Neuron (in vitro differentiated cells): ENCODE data around the gene ST3GAL2.

ENCODE experiments used
- H2AFZ ChIP-seq: one replicate; pipeline ENCODE4 v1.6.1; 2013; ENCODE audit warnings: low read depth, mild to moderate bottlenecking, inconsistent platforms, low read length, moderate library complexity
- H3K27me3 ChIP-seq: one replicate; pipeline ENCODE4 v1.6.1; 2013; ENCODE audit warnings: low read length; ENCODE audit not compliant: insufficient read depth
- H3K36me3 ChIP-seq: one replicate; pipeline ENCODE4 v1.6.1; 2013; ENCODE audit warnings: low read length; ENCODE audit not compliant: insufficient read depth
- H3K4me1 ChIP-seq: one replicate; pipeline ENCODE4 v1.6.1; 2013; ENCODE audit warnings: low read length; ENCODE audit not compliant: insufficient read depth
- H3K4me3 ChIP-seq: 2 replicates; pipeline ENCODE4 v1.5.1; 2013; ENCODE audit warnings: mild to moderate bottlenecking, low read length, moderate library complexity
- H3K9me3 ChIP-seq: one replicate; pipeline ENCODE4 v1.6.1; 2013; ENCODE audit warnings: low read length

The ST3GAL2 gene

GRCh38 chr16:70438969-70439862 lies at the start of gene ST3GAL2:
Gene ST3GAL2 (minus strand): TSS chr16:70439100. CDS start chr16:70398530, 40,570 bp downstream.
- peaks cover 6% of the 10 kb centered on the region for H3K36me3 ChIP-seq
- H3K9me3 ChIP-seq: no peaks in the 10 kb centered on the region
- no peaks in the 10 kb centered on the region for H3K27me3 ChIP-seq
- peak within 1 kb of the TSS; percentile 83 for H2AFZ ChIP-seq
- peaks cover 26% of the 10 kb centered on the region for H3K4me1 ChIP-seq
- H3K4me3 ChIP-seq: peak within 1 kb of the TSS; percentile 72

- no peak overlapping the region for H3K4me3 ChIP-seq
- no peaks in the 10 kb centered on the region for H3K27me3 ChIP-seq
- no peaks in the 10 kb centered on the region for H3K4me1 ChIP-seq
- H3K9me3 ChIP-seq: no peaks in the 10 kb centered on the region
- peaks cover 45% of the 10 kb centered on the region for H3K36me3 ChIP-seq
- no peak overlapping the region for H2AFZ ChIP-seq
These were observed 46.0 kb upstream of the ST3GAL2 start for GRCh38 chr16:70484867-70485266.

GRCh38 chr16:70483426-70483825 lies 44.5 kb upstream of the ST3GAL2 start:
- Histone ChIP-seq H3K4me1 (no peaks in the 10 kb centered on the region), H3K4me3 (no peak overlapping the region), H3K36me3 (peaks cover 57% of the 10 kb centered on the region), H3K27me3 (no peaks in the 10 kb centered on the region), H3K9me3 (no peaks in the 10 kb centered on the region), H2AFZ (no peak overlapping the region)

GRCh38 chr16:70482624-70483023 lies 43.7 kb upstream of the ST3GAL2 start:
- peaks cover 57% of the 10 kb centered on the region for H3K36me3 ChIP-seq
- no peaks in the 10 kb centered on the region for H3K27me3 ChIP-seq
- no peak overlapping the region for H3K4me3 ChIP-seq
- H2AFZ ChIP-seq: no peak overlapping the region
- H3K4me1 ChIP-seq: no peaks in the 10 kb centered on the region
- H3K9me3 ChIP-seq: no peaks in the 10 kb centered on the region

GRCh38 chr16:70481929-70482536 lies 43.1 kb upstream of the ST3GAL2 start:
- Histone ChIP-seq H3K36me3 (peaks cover 54% of the 10 kb centered on the region), H3K4me1 (no peaks in the 10 kb centered on the region), H2AFZ (no peak overlapping the region), H3K27me3 (no peaks in the 10 kb centered on the region), H3K4me3 (no peak overlapping the region), H3K9me3 (no peaks in the 10 kb centered on the region)

GRCh38 chr16:70480127-70481105 lies 41.5 kb upstream of the ST3GAL2 start:
- Histone ChIP-seq H3K27me3 (no peaks in the 10 kb centered on the region), H3K9me3 (no peaks in the 10 kb centered on the region), H3K4me3 (no peak overlapping the region), H3K4me1 (no peaks in the 10 kb centered on the region), H3K36me3 (peaks cover 49% of the 10 kb centered on the region), H2AFZ (no peak overlapping the region)

DNA sequence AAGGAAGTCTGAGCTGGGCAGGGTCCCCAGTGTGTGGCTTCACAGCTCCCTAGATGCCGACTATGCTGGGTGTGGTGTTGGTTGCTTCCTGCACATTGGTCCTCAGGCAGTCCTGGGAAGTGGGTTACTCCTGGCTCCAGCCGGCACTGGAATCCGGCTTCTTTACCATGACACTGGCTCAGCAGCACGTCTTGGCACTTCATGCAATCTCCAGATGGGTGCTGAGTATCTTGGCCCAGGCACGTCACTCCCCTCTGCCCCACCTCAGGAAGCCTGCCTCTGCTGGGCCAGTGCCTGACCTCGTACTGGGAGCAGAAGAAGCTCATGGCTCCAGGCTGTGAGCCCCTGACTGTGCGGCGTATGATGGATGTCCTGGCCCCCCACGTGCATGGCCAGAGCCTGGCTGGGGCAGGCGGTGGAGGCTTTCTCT lies 40.0 kb upstream of the ST3GAL2 start:
- Histone ChIP-seq H3K27me3 (no peaks in the 10 kb centered on the region), H3K9me3 (no peaks in the 10 kb centered on the region), H3K4me3 (no peak overlapping the region), H2AFZ (no peak overlapping the region), H3K36me3 (peaks cover 43% of the 10 kb centered on the region), H3K4me1 (no peaks in the 10 kb centered on the region)

DNA sequence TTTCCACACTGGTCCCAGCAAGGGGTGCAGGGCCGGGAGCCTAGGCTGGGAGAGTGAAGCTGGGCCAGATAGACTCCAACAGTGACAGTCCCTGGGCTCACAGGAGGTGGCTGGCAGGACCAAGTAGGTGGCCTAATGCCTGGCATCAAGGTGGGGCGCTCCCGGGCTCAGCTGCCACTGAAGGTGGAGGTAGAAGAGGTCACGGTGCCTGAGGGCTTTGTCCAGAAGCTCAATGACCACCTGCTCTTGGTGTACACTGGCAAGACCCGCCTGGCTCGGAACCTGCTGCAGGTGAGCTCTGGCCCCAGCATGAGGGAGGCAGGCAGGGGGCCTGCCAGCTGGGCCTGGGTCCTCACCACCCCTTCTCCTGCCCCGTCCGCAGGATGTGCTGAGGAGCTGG lies 39.3 kb upstream of the ST3GAL2 start:
- no peaks in the 10 kb centered on the region for H3K9me3 ChIP-seq
- H3K4me3 ChIP-seq: no peak overlapping the region
- H2AFZ ChIP-seq: no peak overlapping the region
- H3K36me3 ChIP-seq: peaks cover 35% of the 10 kb centered on the region
- no peaks in the 10 kb centered on the region for H3K27me3 ChIP-seq
- no peaks in the 10 kb centered on the region for H3K4me1 ChIP-seq

DNA sequence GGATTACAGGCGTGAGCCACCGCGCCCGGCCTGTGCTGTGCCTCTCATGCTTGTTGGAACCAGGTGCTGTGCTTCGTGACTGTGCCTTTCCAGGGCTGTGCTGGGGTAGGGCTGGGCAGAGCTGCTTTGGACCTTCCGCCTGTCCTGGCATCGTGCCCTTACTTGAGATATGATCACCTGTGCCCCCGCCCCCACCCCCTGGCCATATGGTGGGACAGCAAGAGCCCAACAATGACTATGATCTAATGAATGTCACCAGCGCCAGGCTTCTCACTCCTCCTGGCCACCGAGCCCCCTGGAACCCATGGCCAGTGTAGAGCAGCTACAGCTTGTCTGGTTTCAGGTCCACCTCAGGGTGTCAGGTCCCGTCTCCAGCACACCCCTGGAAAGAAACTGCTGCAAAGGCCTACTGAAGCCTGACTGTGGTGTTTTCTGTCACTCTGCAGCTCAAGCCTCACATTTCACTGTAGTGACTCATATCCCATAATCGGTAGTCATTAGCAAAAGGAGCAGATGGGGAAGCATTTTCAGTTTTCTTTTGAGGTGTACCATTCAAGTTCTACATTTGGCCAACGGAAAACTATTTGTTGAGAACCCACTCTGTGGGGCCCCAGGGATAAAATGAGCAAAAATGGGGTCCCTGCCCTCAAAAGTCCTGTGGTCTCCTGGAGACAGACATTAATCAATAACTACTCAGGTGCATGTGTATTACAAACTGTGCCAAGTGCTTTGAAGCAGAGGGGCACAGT lies 37.5 kb upstream of the ST3GAL2 start:
- peaks cover 24% of the 10 kb centered on the region for H3K36me3 ChIP-seq
- no peaks in the 10 kb centered on the region for H3K27me3 ChIP-seq
- no peaks in the 10 kb centered on the region for H3K9me3 ChIP-seq
- H3K4me1 ChIP-seq: no peaks in the 10 kb centered on the region
- H3K4me3 ChIP-seq: no peak overlapping the region
- no peak overlapping the region for H2AFZ ChIP-seq

DNA sequence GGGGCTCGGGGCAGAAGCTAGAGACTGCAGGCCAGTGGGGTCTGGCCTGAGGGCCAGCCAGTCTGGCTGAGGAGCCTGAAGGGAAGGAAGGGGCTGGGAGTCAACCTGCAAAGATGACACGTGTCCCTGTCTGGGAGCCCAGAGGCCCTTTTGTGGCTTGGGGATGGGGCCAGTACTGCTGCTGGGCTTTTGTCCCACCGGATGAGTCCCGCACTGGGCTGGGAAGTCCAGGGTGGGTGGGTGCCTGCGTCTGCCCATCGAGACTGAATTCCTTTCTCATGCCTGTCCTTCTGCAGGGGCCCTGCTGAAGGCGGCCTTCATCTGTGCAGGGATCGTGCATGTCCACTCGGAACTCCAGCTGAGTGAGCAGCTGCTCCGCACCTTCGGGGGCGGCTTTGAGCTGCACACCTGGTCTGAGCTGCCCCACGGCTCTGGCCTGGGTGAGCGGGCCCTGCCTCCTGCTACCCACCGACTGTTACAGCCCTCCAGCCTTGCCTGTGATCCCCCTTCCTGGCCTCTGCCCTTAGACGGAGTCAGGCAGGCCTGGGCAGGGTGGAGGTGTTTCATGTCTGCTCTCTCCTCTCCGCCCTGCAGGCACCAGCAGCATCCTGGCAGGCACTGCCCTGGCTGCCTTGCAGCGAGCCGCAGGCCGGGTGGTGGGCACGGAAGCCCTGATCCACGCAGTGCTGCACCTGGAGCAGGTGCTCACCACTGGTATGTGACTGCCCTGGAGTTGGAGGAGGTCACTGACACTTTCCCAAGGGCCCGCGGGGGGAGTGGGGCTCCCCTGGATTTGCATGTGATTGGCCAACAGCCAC lies 36.4 kb upstream of the ST3GAL2 start:
- Histone ChIP-seq H3K36me3 (peaks cover 16% of the 10 kb centered on the region), H3K4me3 (no peak overlapping the region), H3K27me3 (no peaks in the 10 kb centered on the region), H2AFZ (no peak overlapping the region), H3K4me1 (no peaks in the 10 kb centered on the region), H3K9me3 (no peaks in the 10 kb centered on the region)

DNA sequence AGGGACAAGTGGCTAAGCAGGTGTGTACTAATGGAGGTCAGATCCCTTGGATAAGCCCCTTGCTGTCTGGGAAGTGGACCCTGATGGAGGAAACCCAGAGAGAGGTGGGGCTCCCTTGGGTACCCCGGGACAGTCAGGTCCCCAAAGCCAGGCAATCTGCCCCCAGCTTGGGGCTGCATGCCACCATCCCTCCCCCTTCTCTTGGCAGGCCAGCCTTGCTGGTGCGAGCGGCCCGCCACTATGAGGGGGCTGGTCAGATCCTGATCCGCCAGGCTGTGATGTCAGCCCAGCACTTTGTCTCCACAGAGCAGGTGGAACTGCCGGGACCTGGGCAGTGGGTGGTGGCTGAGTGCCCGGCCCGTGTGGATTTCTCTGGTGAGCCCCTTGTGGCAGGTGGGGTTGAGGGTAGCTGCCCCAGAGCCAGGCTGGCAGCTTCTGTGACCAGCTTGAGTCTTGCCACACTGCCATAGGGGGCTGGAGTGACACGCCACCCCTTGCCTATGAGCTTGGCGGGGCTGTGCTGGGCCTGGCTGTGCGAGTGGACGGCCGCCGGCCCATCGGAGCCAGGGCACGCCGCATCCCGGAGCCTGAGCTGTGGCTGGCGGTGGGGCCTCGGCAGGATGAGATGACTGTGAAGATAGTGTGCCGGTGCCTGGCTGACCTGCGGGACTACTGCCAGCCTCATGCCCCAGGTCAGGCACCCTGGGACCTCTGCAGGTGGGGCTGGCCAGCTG lies 35.6 kb upstream of the ST3GAL2 start:
- Histone ChIP-seq H3K4me3 (no peak overlapping the region), H3K36me3 (peaks cover 9% of the 10 kb centered on the region), H2AFZ (no peak overlapping the region), H3K27me3 (no peaks in the 10 kb centered on the region), H3K9me3 (no peaks in the 10 kb centered on the region), H3K4me1 (no peaks in the 10 kb centered on the region)
